Measurements from ENCODE around the gene GOLT1B. TPM values are rescaled to one million over a fixed set of nuclear protein-coding genes. Genes with fewer than 3 reads are reported as not detected.

GOLT1B gene
- total and polyA plus RNA-seq, 2 of the 8 experiments (the other 6 are each of a cell fraction or from before 2014, with no cell fraction given) = 18.3 to 38.3 TPM

DNA sequence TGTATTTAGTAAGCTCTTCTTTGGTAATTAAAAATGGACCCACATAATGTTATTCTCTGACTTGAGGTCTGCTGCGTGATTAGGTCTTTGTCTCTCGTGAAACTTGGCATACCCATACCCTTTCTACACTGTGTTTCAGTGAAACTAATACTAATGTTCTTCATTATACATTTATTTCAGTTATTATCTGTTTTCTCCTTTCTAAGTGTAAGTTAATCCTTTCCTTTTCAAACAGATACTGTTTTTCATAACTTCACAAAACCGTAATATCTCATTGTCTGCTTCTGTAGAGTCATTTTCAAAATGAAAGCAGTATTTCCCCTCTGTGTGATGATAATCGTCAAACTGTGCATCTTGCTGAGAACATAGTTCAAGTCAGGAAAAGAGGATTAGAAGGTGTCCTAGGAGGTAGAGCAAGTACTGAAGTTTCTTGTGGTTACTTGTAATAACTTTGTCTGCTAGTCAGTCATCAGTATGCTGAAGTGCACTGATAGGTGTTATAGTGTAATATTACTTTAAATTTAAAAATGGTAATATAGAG is 48.2 kb upstream of the GOLT1B start:
- no peaks in the 10 kb centered on the region for H3K79me1 ChIP-seq (ENCODE audit: low read depth, low read length)
- FAIRE-seq = no peak
- no peaks in the 10 kb centered on the region for H4K20me1 ChIP-seq (replicated peaks in 1 of 2; ENCODE audit: control insufficient read depth in 1 of 2, insufficient read depth in 2 of 2, low read length in 2 of 2)
- no peak overlapping the region for H2BK20ac ChIP-seq (ENCODE audit: low read length)
- ChIA-PET POLR2A (ENCODE audit: partially characterized antibody) (interaction anchor here (0.7 kb wide), 1 partner anchor 26 kb away, joined by 3 read pairs; no protein-coding TSS in a partner anchor), CTCF (ENCODE audit: partially characterized antibody) (interaction anchor here (1.0 to 3.3 kb wide), 2 partner anchors 16 to 135 kb away, joined by 4 to 18 read pairs; partner anchors contain the start of gene PYROXD1)
- H3K4me3 ChIP-seq (ENCODE audit: extremely low read depth in 1 of 4, insufficient read depth in 2 of 4, low read depth in 3 of 4, low read length in 4 of 4) = no peak overlapping the region
- no peak for DNase-seq (ENCODE audit: low read depth in 1 of 2, low spot score in 2 of 2)
- H3K79me2 ChIP-seq (ENCODE audit: control insufficient read depth in 1 of 2, insufficient read depth in 2 of 2, low read length in 2 of 2) = no peaks in the 10 kb centered on the region
- no peak overlapping the region for H2AK5ac ChIP-seq (ENCODE audit: low read depth, low read length)
- no peak overlapping the region for H2BK5ac ChIP-seq (ENCODE audit: low read depth, low read length)
- no peak overlapping the region for H3K56ac ChIP-seq (replicated peaks; ENCODE audit: insufficient read length, low read depth, low read length)
- no peak overlapping the region for H2BK15ac ChIP-seq (ENCODE audit: low read length)
- H4K8ac ChIP-seq (ENCODE audit: extremely low read depth, insufficient read depth, low read length) = no peak overlapping the region
- no peak overlapping the region for H2BK12ac ChIP-seq (ENCODE audit: low read depth, low read length)
- no peak overlapping the region for H3K23ac ChIP-seq (ENCODE audit: insufficient read length)
- TF ChIP-seq, protein P1, sequence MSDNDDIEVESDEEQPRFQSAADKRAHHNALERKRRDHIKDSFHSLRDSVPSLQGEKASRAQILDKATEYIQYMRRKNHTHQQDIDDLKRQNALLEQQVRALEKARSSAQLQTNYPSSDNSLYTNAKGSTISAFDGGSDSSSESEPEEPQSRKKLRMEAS (IDR thresholded peaks at IDR 0.05) = no peak
- TF ChIP-seq KDM5A (IDR thresholded peaks at IDR 0.05; ENCODE audit: low read length) (no peak), POU5F1 (IDR thresholded peaks at IDR 0.05; ENCODE audit: low read depth, low read length) (no peak), TCF12 (IDR thresholded peaks at IDR 0.05; ENCODE audit: low read depth, low read length) (no peak), NRF1 (IDR thresholded peaks at IDR 0.05; ENCODE audit: low read depth, low read length) (no peak), JUN (IDR thresholded peaks at IDR 0.05; ENCODE audit: low read depth, low read length) (no peak), SRF (IDR thresholded peaks at IDR 0.05; ENCODE audit: low read depth, low read length) (no peak)
- TF ChIP-seq, protein P2, sequence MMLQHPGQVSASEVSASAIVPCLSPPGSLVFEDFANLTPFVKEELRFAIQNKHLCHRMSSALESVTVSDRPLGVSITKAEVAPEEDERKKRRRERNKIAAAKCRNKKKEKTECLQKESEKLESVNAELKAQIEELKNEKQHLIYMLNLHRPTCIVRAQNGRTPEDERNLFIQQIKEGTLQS (IDR thresholded peaks at IDR 0.05; ENCODE audit: insufficient read depth, low read depth, low read length) = no peak
- H4K91ac ChIP-seq (replicated peaks; ENCODE audit: insufficient read length, low read length) = no peak overlapping the region
- no peaks in the 10 kb centered on the region for H3K36me3 ChIP-seq (ENCODE audit: control insufficient read depth in 2 of 4, insufficient read depth in 4 of 4, low read length in 3 of 4)
- no peak overlapping the region for H3K14ac ChIP-seq (ENCODE audit: insufficient read length)
- no peak overlapping the region for H3K9ac ChIP-seq (replicated peaks in 1 of 4; ENCODE audit: extremely low read depth in 1 of 4, low read depth in 3 of 4, low read length in 3 of 4)
- H3K4ac ChIP-seq (replicated peaks; ENCODE audit: insufficient read length, low read depth, low read length) = no peak overlapping the region
- H3K4me1 ChIP-seq (replicated peaks in 1 of 4; ENCODE audit: control insufficient read depth in 3 of 4, insufficient read depth in 4 of 4, low read length in 3 of 4) = no peaks in the 10 kb centered on the region
- H3K18ac ChIP-seq (ENCODE audit: extremely low read depth, low read length) = no peak overlapping the region
- no peak overlapping the region for H4K5ac ChIP-seq (ENCODE audit: insufficient read length, low read depth, low read length)
- 87% methylated on average over 4 of the region's 4 CpGs; no CpG with 5 or more reads in 1 of the 2 experiments for WGBS, 2 experiments (ENCODE audit: extremely low coverage in 1 of 2, insufficient coverage in 1 of 2, insufficient read length in 1 of 2, insufficient replicate concordance in 2 of 2, low coverage in 1 of 2, low lambda C conversion rate in 2 of 2, missing lambda C conversion rate in 1 of 2)
- no peaks in the 10 kb centered on the region for H3K27me3 ChIP-seq (replicated peaks in 1 of 4; ENCODE audit: control insufficient read depth in 3 of 4, extremely low read depth in 1 of 4, insufficient read depth in 3 of 4, low read length in 3 of 4)
- H3K4me2 ChIP-seq (ENCODE audit: insufficient read depth in 1 of 2, low read depth in 2 of 2, low read length in 2 of 2) = no peak overlapping the region
- no peak overlapping the region for H2BK120ac ChIP-seq (replicated peaks; ENCODE audit: low read depth, low read length)
- no peak overlapping the region for H2AFZ ChIP-seq (ENCODE audit: low read length)
- no peaks in the 10 kb centered on the region for H3K23me2 ChIP-seq (ENCODE audit: low read depth, low read length)
- H3K27ac ChIP-seq (ENCODE audit: low read depth, low read length) = no peak overlapping the region
- no peaks in the 10 kb centered on the region for H3K9me3 ChIP-seq (ENCODE audit: insufficient read depth in 2 of 2, low read depth in 1 of 2, low read length in 1 of 2)

All from H1 (cell line).